PC-3 (cell line): Measurements from ENCODE around the gene MRM2. TPM values are rescaled to one million over a fixed set of nuclear protein-coding genes. Genes with fewer than 3 reads are reported as not detected.

Source experiments
- ATAC-seq: fragments of 200-7000 bp; cut with Tn5 transposase; 2 replicates; pipeline ENCODE4 v1.9.1; 2020; ENCODE audit warnings: mild to moderate bottlenecking, moderate library complexity
- BruUV-seq: library from RNA; stranded (reverse); fragments of 400-500 nt; replicated peaks from 2 replicates; lab custom pipeline; 2021; lab: Mats Ljungman, UMichigan
- CTCF ChIA-PET: fragments of 300-600 bp; sonication (Branson Sonifier 250); formaldehyde crosslinking; loops from one replicate; lab custom pipeline; 2022; ENCODE audit warnings: antibody characterized with exemption; lab: Charles Lee
- POLR2A ChIA-PET: fragments of 300-600 bp; sonication (Branson Sonifier 250); formaldehyde crosslinking; loops from one replicate; lab custom pipeline; 2022; ENCODE audit warnings: antibody characterized with exemption; ENCODE audit not compliant: unreplicated experiment; lab: Charles Lee
- DNase-seq: peaks from one replicate; pipeline ENCODE4 v3.0.0-alpha.2; 2015
- H2AFZ ChIP-seq: fragments of 300-600 bp; sonication (generic); 2 replicates; pipeline ENCODE4 v1.6.0; 2016; ENCODE audit warnings: antibody characterized with exemption, low read length
- H3F3A ChIP-seq: fragments of 300-600 bp; sonication (generic); one replicate; pipeline ENCODE4 v1.6.0; 2017; ENCODE audit warnings: antibody characterized with exemption, low read length, control low read depth, mild to moderate bottlenecking; ENCODE audit not compliant: unreplicated experiment
- H3K27ac ChIP-seq: fragments of 300-600 bp; sonication (generic); 2 replicates; pipeline ENCODE4 v1.5.1; 2016; ENCODE audit warnings: mild to moderate bottlenecking, low read length
- H3K27me3 ChIP-seq: fragments of 300-600 bp; sonication (generic); 2 replicates; pipeline ENCODE4 v1.6.1; 2016; ENCODE audit warnings: low read length, mixed read lengths
- H3K36me3 ChIP-seq: fragments of 300-600 bp; sonication (generic); 2 replicates; pipeline ENCODE4 v1.6.1; 2016; ENCODE audit warnings: low read depth, mixed run types, low read length, mixed read lengths
- H3K4me1 ChIP-seq: fragments of 300-600 bp; sonication (generic); 2 replicates; pipeline ENCODE4 v1.5.1; 2016; ENCODE audit warnings: low read length; ENCODE audit not compliant: insufficient read depth
- H3K4me2 ChIP-seq: fragments of 300-600 bp; sonication (generic); 2 replicates; pipeline ENCODE4 v1.6.0; 2016; ENCODE audit warnings: low read length
- H3K4me3 ChIP-seq: fragments of 300-600 bp; sonication (generic); 2 replicates; pipeline ENCODE4 v1.5.1; 2016; ENCODE audit warnings: mild to moderate bottlenecking, low read length, mixed read lengths
- H3K79me2 ChIP-seq: fragments of 300-600 bp; sonication (generic); 2 replicates; pipeline ENCODE4 v1.6.1; 2017; ENCODE audit warnings: low read length, mixed read lengths
- H3K9ac ChIP-seq: fragments of 300-600 bp; sonication (generic); 2 replicates; pipeline ENCODE4 v1.6.0; 2016; ENCODE audit warnings: mild to moderate bottlenecking, low read length
- H3K9me2 ChIP-seq: fragments of 300-600 bp; sonication (generic); replicated peaks from 2 replicates; pipeline ENCODE4 v1.6.1; 2016; ENCODE audit warnings: mixed run types, low read length, mixed read lengths
- H3K9me3 ChIP-seq: fragments of 300-600 bp; sonication (generic); 2 replicates; pipeline ENCODE4 v1.6.1; 2016; ENCODE audit warnings: low read length, mixed read lengths
- H4K20me1 ChIP-seq: fragments of 300-600 bp; sonication (generic); 2 replicates; pipeline ENCODE4 v1.6.1; 2016; ENCODE audit warnings: low read length, mixed read lengths
- CTCF ChIP-seq: fragments of 300-600 bp; sonication (generic); conservative IDR thresholded peaks from 2 replicates; pipeline ENCODE4 v1.5.1; 2017; ENCODE audit warnings: antibody characterized with exemption, low read depth, mild to moderate bottlenecking, low read length
- EZH2 ChIP-seq: fragments of 300-600 bp; sonication (generic); IDR thresholded peaks from one replicate; pipeline ENCODE4 v1.6.1; 2017; ENCODE audit warnings: antibody characterized with exemption, mild to moderate bottlenecking, low read length; ENCODE audit not compliant: unreplicated experiment
- EZH2phosphoT487 ChIP-seq: fragments of 300-600 bp; sonication (generic); IDR thresholded peaks from 2 replicates; pipeline ENCODE4 v1.6.1; 2018; ENCODE audit warnings: mild to moderate bottlenecking, antibody characterized with exemption, low read length, borderline replicate concordance
- intact Hi-C: fragments of 100-400 bp; cut with micrococcal nuclease; formaldehyde crosslinking; loops from 2 replicates; pipeline ENCODE4 v1.9.0; 2023
- total RNA-seq: library from RNA; depleted of rRNA; stranded (reverse); fragments of >200 nt; gene quantifications from 2 replicates; pipeline ENCODE4 v1.2.3, GENCODE V29; 2014

The MRM2 gene
- total RNA-seq, 1 experiment from 2014 or later: 42.6 TPM

GRCh38 chr7:2199956-2200583 is 41.9 kb downstream of the MRM2 start:
- no peaks in the 10 kb centered on the region for H3K79me2 ChIP-seq
- no peak for DNase-seq
- H3K36me3 ChIP-seq: peaks cover 14% of the 10 kb centered on the region
- H3K4me3 ChIP-seq: no peak overlapping the region
- CTCF ChIA-PET: no interaction called here
- H3K9me3 ChIP-seq: no peaks in the 10 kb centered on the region
- H3K4me2 ChIP-seq: no peak overlapping the region
- intact Hi-C loops: no loop called here
- H3K9ac ChIP-seq: no peak overlapping the region
- no peaks in the 10 kb centered on the region for H4K20me1 ChIP-seq
- no peaks in the 10 kb centered on the region for H3K4me1 ChIP-seq
- H3F3A ChIP-seq: no peaks in the 10 kb centered on the region
- ATAC-seq: no peak
- no TSS peak for BruUV-seq
- POLR2A ChIA-PET: no interaction called here
- no peak for TF ChIP-seq EZH2phosphoT487
- no peak for TF ChIP-seq EZH2
- TF ChIP-seq CTCF: no peak
- no peak overlapping the region for H3K27ac ChIP-seq
- H2AFZ ChIP-seq: no peak overlapping the region
- H3K27me3 ChIP-seq: no peaks in the 10 kb centered on the region
- H3K9me2 ChIP-seq: no peaks in the 10 kb centered on the region

- TF ChIP-seq EZH2: no peak
- TF ChIP-seq CTCF: no peak
- no peak for TF ChIP-seq EZH2phosphoT487
- Histone ChIP-seq H3K4me3 (no peak overlapping the region), H2AFZ (no peak overlapping the region), H3K36me3 (peaks cover 14% of the 10 kb centered on the region), H3F3A (no peaks in the 10 kb centered on the region), H3K4me1 (no peaks in the 10 kb centered on the region), H3K4me2 (no peak overlapping the region), H3K9me3 (no peaks in the 10 kb centered on the region), H3K9me2 (no peaks in the 10 kb centered on the region), H3K27me3 (no peaks in the 10 kb centered on the region), H3K79me2 (no peaks in the 10 kb centered on the region), H3K9ac (no peak overlapping the region), H3K27ac (no peak overlapping the region), H4K20me1 (no peaks in the 10 kb centered on the region)
- ATAC-seq (no peak), DNase-seq (no peak)
- no TSS peak for BruUV-seq
- POLR2A ChIA-PET: no interaction called here
- intact Hi-C loops: no loop called here
- CTCF ChIA-PET: no interaction called here
Measured at GRCh38 chr7:2199528-2199927, 42.5 kb downstream of the MRM2 start.

- Histone ChIP-seq H3K27ac (no peak overlapping the region), H2AFZ (no peak overlapping the region), H3K9ac (no peak overlapping the region), H3K9me2 (no peaks in the 10 kb centered on the region), H4K20me1 (no peaks in the 10 kb centered on the region), H3K4me1 (no peaks in the 10 kb centered on the region), H3F3A (no peaks in the 10 kb centered on the region), H3K27me3 (no peaks in the 10 kb centered on the region), H3K36me3 (peaks cover 14% of the 10 kb centered on the region), H3K4me2 (no peak overlapping the region), H3K9me3 (no peaks in the 10 kb centered on the region), H3K4me3 (no peak overlapping the region), H3K79me2 (no peaks in the 10 kb centered on the region)
- no TSS peak for BruUV-seq
- ChIA-PET CTCF (no interaction called here), POLR2A (interaction anchor here (0.7 kb wide), 1 partner anchor 73 kb away, joined by 4 read pairs; no protein-coding TSS in a partner anchor)
- DNase-seq (no peak), ATAC-seq (no peak)
- intact Hi-C loops: no loop called here
- TF ChIP-seq CTCF: no peak
- TF ChIP-seq EZH2phosphoT487: no peak
- no peak for TF ChIP-seq EZH2
Measured at GRCh38 chr7:2198760-2199159, 43.2 kb downstream of the MRM2 start.
